NCI-H128 (cell line): ENCODE data around the gene ZNG1C.
"Not testable (repeated sequence)": the region's sequence is repeated elsewhere in the genome, so short reads cannot be mapped to it uniquely, and the experiment has no call there.

Experiments
- DNase-seq: peaks from one replicate; lab custom pipeline; 2025; ENCODE audit not compliant: unreplicated experiment; lab: John Stamatoyannopoulos, UW

The ZNG1C gene

GRCh38 chr9:68241683-68242082 is at the start of gene ZNG1C:
Gene ZNG1C (plus strand): TSS chr9:68241983. CDS start chr9:68242032, 49 bp downstream.
- not testable (repeated sequence) for DNase-seq

- DNase-seq, result not testable (repeated sequence)
Observed at GRCh38 chr9:68242437-68242836, 654 bp downstream of the ZNG1C start.

GRCh38 chr9:68281041-68281440 is 39.3 kb downstream of the ZNG1C start:
- not testable (repeated sequence) for DNase-seq

GRCh38 chr9:68302567-68302966 is 60.8 kb downstream of the ZNG1C start, which contains the start of gene FOXD4L3:
Gene FOXD4L3 (plus strand): TSS chr9:68302867. CDS start chr9:68302952, 85 bp downstream.
- not testable (repeated sequence) for DNase-seq

- not testable (repeated sequence) for DNase-seq
Observed at GRCh38 chr9:68303771-68304170, 62.0 kb downstream of the ZNG1C start.

- not testable (repeated sequence) for DNase-seq
Observed at GRCh38 chr9:68304212-68304611, 62.4 kb downstream of the ZNG1C start.

- DNase-seq, result not testable (repeated sequence)
Observed at GRCh38 chr9:68304777-68305176, 63.0 kb downstream of the ZNG1C start.

- not testable (repeated sequence) for DNase-seq
Observed at GRCh38 chr9:68305680-68306285, 64.0 kb downstream of the ZNG1C start.

- DNase-seq, result not testable (repeated sequence)
Observed at GRCh38 chr9:68306391-68306964, 64.7 kb downstream of the ZNG1C start.

GRCh38 chr9:68307127-68307526 is 65.3 kb downstream of the ZNG1C start:
- not testable (repeated sequence) for DNase-seq

- not testable (repeated sequence) for DNase-seq
Observed at GRCh38 chr9:68307654-68308053, 65.9 kb downstream of the ZNG1C start.

GRCh38 chr9:68311208-68311607 is 69.4 kb downstream of the ZNG1C start:
- not testable (repeated sequence) for DNase-seq

- DNase-seq, result not testable (repeated sequence)
Observed at GRCh38 chr9:68318209-68318608, 76.4 kb downstream of the ZNG1C start.

GRCh38 chr9:68323749-68324148 is 82.0 kb downstream of the ZNG1C start:
- not testable (repeated sequence) for DNase-seq

- not testable (repeated sequence) for DNase-seq
Observed at GRCh38 chr9:68324518-68324917, 82.7 kb downstream of the ZNG1C start.

GRCh38 chr9:68329106-68329505 is 87.3 kb downstream of the ZNG1C start:
- not testable (repeated sequence) for DNase-seq

- DNase-seq, result not testable (repeated sequence)
Observed at GRCh38 chr9:68330531-68331173, 88.9 kb downstream of the ZNG1C start.

GRCh38 chr9:68332122-68332521 is 90.3 kb downstream of the ZNG1C start:
- DNase-seq, result not testable (repeated sequence)

- DNase-seq, result not testable (repeated sequence)
Observed at GRCh38 chr9:68335935-68336334, 94.2 kb downstream of the ZNG1C start.

- DNase-seq, result not testable (repeated sequence)
Observed at GRCh38 chr9:68336639-68337339, 95.0 kb downstream of the ZNG1C start.

GRCh38 chr9:68338000-68338399 is 96.2 kb downstream of the ZNG1C start:
- not testable (repeated sequence) for DNase-seq
